ENCODE measurements around the gene LOC128125822.

The LOC128125822 gene

DNA sequence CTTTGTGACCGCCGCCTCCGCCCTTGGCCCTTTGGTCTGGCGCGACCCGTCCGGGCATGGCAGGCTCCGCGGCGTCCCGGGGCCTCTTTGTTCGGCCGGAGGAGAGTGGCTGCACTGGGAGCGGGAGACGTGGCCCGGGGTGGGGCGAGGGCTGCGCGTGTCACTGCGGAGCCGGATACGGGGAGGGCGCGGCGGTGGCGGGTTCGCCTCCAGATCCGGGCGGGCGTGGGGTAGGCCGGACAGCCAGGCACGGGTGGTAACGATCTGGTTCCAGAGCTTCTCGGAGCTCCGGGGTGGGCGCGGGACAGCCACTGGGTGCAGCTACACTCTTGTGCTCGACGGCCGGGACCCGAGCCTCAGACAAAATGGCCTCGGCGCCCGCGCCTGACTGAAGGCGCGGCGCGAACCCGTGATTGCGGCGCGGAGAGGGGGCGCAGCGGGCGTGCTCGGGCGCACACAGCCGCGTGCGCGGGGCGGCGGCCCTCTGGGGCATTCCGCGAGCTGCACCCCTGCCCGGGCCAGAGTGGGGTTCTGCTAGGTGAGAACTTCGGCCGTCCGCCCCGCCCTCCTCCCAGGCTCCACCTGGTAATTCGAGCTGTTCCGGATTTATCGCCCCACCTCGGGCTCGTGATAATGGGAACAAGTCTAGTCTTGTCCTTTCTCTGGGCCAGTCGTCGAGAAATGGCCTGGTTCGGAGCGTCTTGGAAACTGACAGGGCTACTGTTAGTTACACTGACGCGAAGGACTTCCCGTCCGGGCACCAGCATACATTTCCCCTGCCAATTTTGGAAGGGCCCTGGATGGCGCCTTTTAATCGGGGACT, 1.0 kb downstream of the LOC128125822 start (continued):
- TF ChIP-seq WT1 (tag by site-specific recombination; IDR thresholded peaks at IDR 0.05) (0 out of 2 replicates have a peak, but pooled peaks have one; percentile 38), ZNF350 (tag by site-specific recombination; IDR thresholded peaks at IDR 0.05) (no peak), ZNF521 (tag by site-specific recombination; IDR thresholded peaks at IDR 0.05) (no peak), ZSCAN30 (tag by site-specific recombination; IDR thresholded peaks at IDR 0.05) (no peak; the same call in 1 of the 2 replicates), ZNF514 (tag by site-specific recombination; IDR thresholded peaks at IDR 0.05) (no peak), ZFP41 (tag by site-specific recombination; IDR thresholded peaks at IDR 0.05; ENCODE audit: borderline replicate concordance) (no peak), ZIC2 (tag by site-specific recombination; IDR thresholded peaks at IDR 0.05) (no peak), ZBTB49 (tag by site-specific recombination; IDR thresholded peaks at IDR 0.05; ENCODE audit: low read depth) (no peak), ZNF571 (tag by site-specific recombination; IDR thresholded peaks at IDR 0.05) (no peak), ZNF501 (tag by site-specific recombination; IDR thresholded peaks at IDR 0.05) (no peak), ZSCAN4 (tag by site-specific recombination; IDR thresholded peaks at IDR 0.05) (no peak), CTCF (tag by site-specific recombination; IDR thresholded peaks at IDR 0.05) (no peak; the same call in 1 of the 2 replicates), ZNF112 (tag by site-specific recombination; IDR thresholded peaks at IDR 0.05) (no peak), ZNF341 (tag by site-specific recombination; IDR thresholded peaks at IDR 0.05; ENCODE audit: low read depth) (peak; percentile 81), ZNF121 (tag by site-specific recombination; IDR thresholded peaks at IDR 0.05) (no peak), ZNF585B (tag by site-specific recombination; IDR thresholded peaks at IDR 0.05) (no peak), ZNF398 (tag by site-specific recombination; IDR thresholded peaks at IDR 0.05) (peak; percentile 40; the same call in 1 of the 2 replicates), ZNF266 (tag by site-specific recombination; IDR thresholded peaks at IDR 0.05; ENCODE audit: low read depth) (no peak), SETDB1 (IDR thresholded peaks at IDR 0.05; ENCODE audit: insufficient read length, low read length) (no peak), ZNF391 (tag by site-specific recombination; IDR thresholded peaks at IDR 0.05; ENCODE audit: borderline replicate concordance, low read depth) (no peak), ZFP3 (tag by site-specific recombination; IDR thresholded peaks at IDR 0.05; ENCODE audit: low read depth) (0 out of 2 replicates have a peak, but pooled peaks have one; percentile 19), ZNF596 (tag by site-specific recombination; IDR thresholded peaks at IDR 0.05) (no peak), BCL11B (tag by site-specific recombination; IDR thresholded peaks at IDR 0.05; ENCODE audit: low read depth) (no peak), ZNF660 (tag by site-specific recombination; IDR thresholded peaks at IDR 0.05) (peak; percentile 85), ZNF10 (tag by site-specific recombination; IDR thresholded peaks at IDR 0.05) (0 out of 2 replicates have a peak, but pooled peaks have one; percentile 7), ZNF24 (tag by site-specific recombination; IDR thresholded peaks at IDR 0.05) (0 out of 2 replicates have a peak, but pooled peaks have one; percentile 47), ZNF23 (tag by site-specific recombination; IDR thresholded peaks at IDR 0.05; ENCODE audit: borderline replicate concordance) (no peak), KLF16 (tag by site-specific recombination; IDR thresholded peaks at IDR 0.05) (no peak), ZNF560 (tag by site-specific recombination; IDR thresholded peaks at IDR 0.05; ENCODE audit: borderline replicate concordance) (no peak), ZNF626 (tag by site-specific recombination; IDR thresholded peaks at IDR 0.05) (0 out of 2 replicates have a peak, but pooled peaks have one; percentile 33)
- TF ChIP-seq, protein P1, sequence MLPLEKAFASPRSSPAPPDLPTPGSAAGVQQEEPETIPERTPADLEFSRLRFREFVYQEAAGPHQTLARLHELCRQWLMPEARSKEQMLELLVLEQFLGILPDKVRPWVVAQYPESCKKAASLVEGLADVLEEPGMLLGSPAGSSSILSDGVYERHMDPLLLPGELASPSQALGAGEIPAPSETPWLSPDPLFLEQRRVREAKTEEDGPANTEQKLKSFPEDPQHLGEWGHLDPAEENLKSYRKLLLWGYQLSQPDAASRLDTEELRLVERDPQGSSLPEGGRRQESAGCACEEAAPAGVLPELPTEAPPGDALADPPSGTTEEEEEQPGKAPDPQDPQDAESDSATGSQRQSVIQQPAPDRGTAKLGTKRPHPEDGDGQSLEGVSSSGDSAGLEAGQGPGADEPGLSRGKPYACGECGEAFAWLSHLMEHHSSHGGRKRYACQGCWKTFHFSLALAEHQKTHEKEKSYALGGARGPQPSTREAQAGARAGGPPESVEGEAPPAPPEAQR (tag by site-specific recombination; IDR thresholded peaks at IDR 0.05) = no peak
